EL (cell line): ENCODE data around the gene TRPM2.
"Not testable (repeated sequence)": the region's sequence is repeated elsewhere in the genome, so short reads cannot be mapped to it uniquely, and the experiment has no call there.

ENCODE experiments used
- DNase-seq: peaks from one replicate; pipeline ENCODE4 v3.0.0-alpha.2; 2016

TRPM2 gene

GRCh38 chr21:44466351-44466954 lies 113.0 kb downstream of the TRPM2 start:
- DNase-seq = no peak

- DNase-seq = no peak
Measured at GRCh38 chr21:44466996-44467858, 113.8 kb downstream of the TRPM2 start.

GRCh38 chr21:44467859-44468195 lies 114.4 kb downstream of the TRPM2 start:
- DNase-seq = no peak

- no peak for DNase-seq
Measured at GRCh38 chr21:44471341-44471740, 117.9 kb downstream of the TRPM2 start.

GRCh38 chr21:44471996-44472395 lies 118.6 kb downstream of the TRPM2 start:
- DNase-seq = no peak

GRCh38 chr21:44473915-44474555 lies 120.6 kb downstream of the TRPM2 start:
- DNase-seq = no peak

- no peak for DNase-seq
Measured at GRCh38 chr21:44475266-44475845, 121.9 kb downstream of the TRPM2 start.

GRCh38 chr21:44477131-44477530 lies 123.7 kb downstream of the TRPM2 start:
- DNase-seq = no peak

GRCh38 chr21:44477712-44478111 lies 124.3 kb downstream of the TRPM2 start:
- DNase-seq = no peak

- DNase-seq = no peak
Measured at GRCh38 chr21:44478124-44478800, 124.8 kb downstream of the TRPM2 start.

GRCh38 chr21:44478801-44479167 lies 125.4 kb downstream of the TRPM2 start:
- no peak for DNase-seq

GRCh38 chr21:44479556-44480199 lies 126.3 kb downstream of the TRPM2 start:
- DNase-seq = not testable (repeated sequence)

- DNase-seq = no peak
Measured at GRCh38 chr21:44480200-44481053, 127.0 kb downstream of the TRPM2 start.

- DNase-seq = no peak
Measured at GRCh38 chr21:44482581-44483287, 129.3 kb downstream of the TRPM2 start.

GRCh38 chr21:44483288-44484237 lies 130.1 kb downstream of the TRPM2 start:
- DNase-seq = no peak

GRCh38 chr21:44484498-44485253 lies 131.3 kb downstream of the TRPM2 start:
- DNase-seq = no peak

- DNase-seq = no peak
Measured at GRCh38 chr21:44485254-44485793, 131.9 kb downstream of the TRPM2 start.

- DNase-seq = no peak
Measured at GRCh38 chr21:44485796-44486195, 132.4 kb downstream of the TRPM2 start.

- DNase-seq = no peak
Measured at GRCh38 chr21:44486302-44486701, 132.9 kb downstream of the TRPM2 start.
